Hepatic stellate cell (primary cell): ENCODE measurements around the gene ADSS2.
"Not testable (repeated sequence)": the region's sequence is repeated elsewhere in the genome, so short reads cannot be mapped to it uniquely, and the experiment has no call there.

Experiments
- DNase-seq: peaks from one replicate; pipeline ENCODE4 v3.0.0; 2011; ENCODE audit warnings: low spot score

The ADSS2 gene

GRCh38 chr1:244365809-244366208 is 85.9 kb downstream of the ADSS2 start:
- DNase-seq, result no peak

DNA sequence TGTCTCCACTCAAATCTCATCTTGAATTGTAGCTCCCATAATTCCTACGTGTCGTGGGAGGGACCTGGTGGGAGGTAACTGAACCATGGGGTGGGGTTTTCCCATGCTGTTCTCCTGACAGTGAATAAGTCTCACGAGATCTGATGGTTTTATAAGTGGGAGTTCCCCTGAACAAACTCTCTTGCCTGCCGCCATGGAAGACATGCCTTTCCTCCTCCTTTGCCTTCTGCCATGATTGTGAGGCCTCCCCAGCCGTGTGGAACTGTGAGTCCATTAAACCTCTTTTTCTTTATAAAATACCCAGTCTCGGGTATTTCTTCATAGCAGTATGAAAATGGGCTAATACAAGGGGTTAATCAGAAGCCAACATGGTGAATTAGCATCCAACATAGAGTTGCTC is 86.4 kb downstream of the ADSS2 start:
- not testable (repeated sequence) for DNase-seq

DNA sequence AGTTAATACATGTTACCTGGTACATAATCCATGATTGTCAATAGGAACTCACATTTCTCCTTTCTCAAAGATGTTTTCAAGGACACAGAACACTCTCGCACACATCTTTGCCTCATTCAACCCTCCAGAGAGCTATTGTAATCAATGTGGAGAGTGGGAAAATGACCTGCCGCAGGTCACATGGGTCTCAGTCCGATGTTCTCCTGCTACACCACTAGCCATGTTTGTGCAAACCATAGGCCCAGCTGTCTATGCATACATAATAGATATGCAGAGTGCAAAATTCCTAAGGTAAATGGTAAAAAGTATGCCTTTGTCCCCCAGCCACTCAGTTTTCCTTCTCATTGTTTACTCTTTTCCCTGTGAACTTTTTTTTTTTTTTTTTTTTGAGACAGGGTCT is 89.2 kb downstream of the ADSS2 start:
- no peak for DNase-seq

GRCh38 chr1:244361764-244362473 is 89.8 kb downstream of the ADSS2 start:
- peak; percentile 87 for DNase-seq
